SKM-1 treated with dmso at 0.1 percent for 144 hours (cell line): ENCODE results near the gene CAPN9.
A peak's percentile ranks its signal among the peaks of the same experiment; 100 is the strongest.

Experiments
- DNase-seq: peaks from one replicate; lab custom pipeline; 2025; ENCODE audit not compliant: unreplicated experiment; lab: John Stamatoyannopoulos, UW

The CAPN9 gene

GRCh38 chr1:230794871-230795605, 47.9 kb downstream of the CAPN9 start:
- no peak for DNase-seq

DNA sequence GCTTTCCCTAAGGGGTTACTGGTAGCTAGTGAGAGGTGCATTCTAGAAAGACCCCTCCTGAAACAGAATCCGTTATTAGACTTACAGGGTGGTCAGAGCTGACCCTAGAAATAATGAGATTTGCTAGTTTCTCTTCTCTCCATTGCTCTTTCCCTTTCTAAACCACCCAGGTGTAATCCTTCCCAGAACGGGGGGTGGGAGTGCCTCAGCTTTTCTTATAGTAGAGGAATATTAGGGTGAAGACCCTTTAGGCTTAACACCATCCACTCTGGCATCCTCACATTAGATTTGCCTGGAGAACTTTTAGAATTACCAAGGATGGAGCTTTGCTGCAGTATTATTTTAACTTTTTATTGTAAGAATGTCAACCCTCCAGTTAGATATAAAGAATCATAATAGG, 49.4 kb downstream of the CAPN9 start:
- no peak for DNase-seq

DNA sequence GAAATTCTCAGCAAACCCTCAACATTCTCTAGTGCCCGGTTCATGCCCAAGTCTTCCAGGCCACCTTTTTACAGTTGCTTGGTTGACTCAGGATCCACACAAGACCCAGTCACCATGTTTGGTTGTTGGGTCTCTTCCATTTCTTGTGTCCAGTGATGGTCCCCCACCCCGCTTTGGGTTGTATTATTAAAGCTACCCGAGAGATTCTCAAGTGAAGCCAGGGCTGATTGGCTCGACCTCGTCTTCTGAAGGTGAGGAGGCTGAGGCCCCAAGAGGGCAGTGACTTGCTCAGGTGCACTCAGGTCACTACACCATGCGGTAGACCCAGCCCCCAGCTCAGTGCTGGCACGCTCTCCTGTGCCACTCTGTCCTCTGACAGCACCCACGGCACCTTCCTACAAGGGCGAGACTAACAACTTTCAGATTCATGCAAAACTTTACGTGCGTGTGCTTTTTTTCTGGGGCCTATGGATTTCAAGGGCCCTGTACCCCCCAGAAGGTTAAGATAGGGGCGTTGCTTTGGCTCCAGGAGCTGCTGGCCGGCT, 50.3 kb downstream of the CAPN9 start:
- no peak for DNase-seq

- DNase-seq: peak; percentile 36
These were observed 50.8 kb downstream of the CAPN9 start for GRCh38 chr1:230797942-230798365.

GRCh38 chr1:230798491-230798890, 51.3 kb downstream of the CAPN9 start:
- no peak for DNase-seq

DNA sequence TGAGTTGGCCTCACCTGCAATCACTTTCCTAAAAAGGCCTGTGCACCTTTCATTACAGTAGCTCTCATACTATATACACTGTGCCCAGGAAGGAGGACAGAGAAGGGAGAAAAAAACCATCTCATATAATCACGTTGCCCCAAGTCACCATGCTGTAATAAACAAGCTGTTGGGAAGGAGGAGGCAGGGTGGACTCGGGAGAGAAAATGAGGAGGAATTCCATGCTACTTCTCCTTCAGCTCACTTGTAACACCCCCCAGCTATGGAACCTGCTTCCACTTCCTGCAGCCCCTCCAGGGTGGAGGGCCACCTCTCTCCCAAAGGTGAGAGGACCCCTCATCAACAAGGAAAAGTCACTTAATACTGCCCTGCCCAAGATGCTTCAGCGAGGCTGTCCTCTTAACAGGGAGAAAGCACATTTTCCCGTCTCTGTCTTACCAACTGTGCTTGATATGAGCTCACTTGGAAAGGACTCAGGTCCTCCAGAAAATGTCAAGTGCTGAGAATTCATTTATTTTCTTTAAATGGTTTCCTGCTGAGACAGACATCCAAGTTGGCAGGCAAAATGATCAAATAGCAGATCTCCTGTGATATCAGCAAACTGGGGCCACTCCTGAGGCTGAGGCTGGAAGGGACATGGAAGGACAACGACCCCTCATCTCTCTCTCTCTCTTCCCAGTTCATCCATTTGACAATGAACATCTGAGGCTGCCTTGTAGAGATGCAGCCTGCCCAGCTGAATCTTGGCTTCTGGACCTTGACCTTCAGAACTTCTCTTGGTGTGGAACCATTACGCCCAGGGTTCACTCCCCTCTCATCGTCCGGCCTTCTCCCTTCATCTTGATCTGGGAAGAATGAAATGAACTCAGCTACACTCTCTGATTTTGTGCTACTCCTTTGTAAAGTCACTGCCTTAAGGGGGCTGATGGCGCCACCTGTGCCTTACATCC, 54.0 kb downstream of the CAPN9 start:
- no peak for DNase-seq

GRCh38 chr1:230804396-230804795, 57.2 kb downstream of the CAPN9 start:
- no peak for DNase-seq

DNA sequence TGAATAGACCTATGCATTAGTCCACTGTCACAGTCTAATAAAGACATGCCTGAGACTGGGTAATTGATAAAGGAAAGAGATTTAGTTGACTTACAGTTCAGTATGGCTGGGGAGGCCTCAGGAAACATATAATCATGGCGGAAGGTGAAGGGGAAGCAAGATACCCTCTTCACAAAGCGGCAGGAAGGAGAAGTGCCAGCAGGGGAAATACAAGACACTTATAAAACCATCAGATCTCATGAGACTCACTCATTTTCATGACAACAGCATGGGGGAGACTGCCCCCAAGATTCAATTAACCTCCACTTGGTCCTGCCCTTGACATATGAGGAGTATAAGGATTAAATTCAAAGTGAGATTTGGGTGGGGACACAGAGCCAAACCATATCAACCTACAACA, 59.4 kb downstream of the CAPN9 start:
- DNase-seq: no peak

DNA sequence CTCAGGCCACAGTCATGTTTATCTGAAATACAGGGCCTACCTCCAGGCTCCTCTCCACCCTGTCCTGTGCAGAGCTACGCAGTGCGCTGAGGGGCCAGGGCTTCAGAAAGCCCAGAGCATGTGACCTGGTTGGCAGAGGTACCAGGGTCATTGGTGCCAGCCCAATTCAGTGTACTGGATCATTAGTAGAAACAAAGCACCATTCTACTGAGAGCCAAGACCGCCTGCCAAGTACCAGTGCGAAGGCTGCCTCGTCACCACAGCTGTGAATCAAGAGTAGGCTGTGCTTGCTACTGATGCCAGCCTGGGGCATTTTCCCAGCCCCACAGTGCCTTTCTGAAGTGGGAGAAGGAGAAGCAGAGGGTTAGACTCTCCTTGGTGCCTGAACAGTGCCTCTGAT, 59.8 kb downstream of the CAPN9 start:
- no peak for DNase-seq

GRCh38 chr1:230807561-230808280, 60.5 kb downstream of the CAPN9 start:
- DNase-seq: no peak

DNA sequence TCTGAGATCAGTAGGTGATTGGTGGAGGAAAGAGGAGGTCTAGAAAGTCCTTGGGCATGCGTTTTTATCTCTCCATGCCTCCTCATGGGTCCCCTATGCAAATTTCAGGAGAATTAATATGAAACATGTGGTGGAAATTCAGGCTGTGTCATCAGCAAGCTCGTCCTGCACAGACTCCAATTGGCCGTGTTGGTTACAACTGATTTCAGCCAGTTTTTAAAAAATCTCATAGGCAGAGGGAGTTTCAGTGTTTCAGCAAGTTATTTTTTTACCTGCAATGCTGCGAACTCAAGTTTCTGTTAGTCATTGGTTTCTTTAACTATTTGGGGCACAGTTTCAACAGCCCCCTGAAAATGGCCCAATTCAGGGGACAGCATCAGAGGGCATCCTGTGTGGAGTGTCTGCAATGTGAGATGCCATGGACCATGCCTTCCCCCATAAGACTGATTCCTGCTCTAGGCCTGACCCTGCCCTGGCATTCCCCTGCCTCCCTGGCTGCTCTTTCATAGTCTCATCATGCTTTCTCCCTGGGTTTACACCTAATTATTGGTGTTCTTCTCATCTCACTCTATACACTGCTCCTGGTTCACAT, 61.2 kb downstream of the CAPN9 start:
- no peak for DNase-seq

DNA sequence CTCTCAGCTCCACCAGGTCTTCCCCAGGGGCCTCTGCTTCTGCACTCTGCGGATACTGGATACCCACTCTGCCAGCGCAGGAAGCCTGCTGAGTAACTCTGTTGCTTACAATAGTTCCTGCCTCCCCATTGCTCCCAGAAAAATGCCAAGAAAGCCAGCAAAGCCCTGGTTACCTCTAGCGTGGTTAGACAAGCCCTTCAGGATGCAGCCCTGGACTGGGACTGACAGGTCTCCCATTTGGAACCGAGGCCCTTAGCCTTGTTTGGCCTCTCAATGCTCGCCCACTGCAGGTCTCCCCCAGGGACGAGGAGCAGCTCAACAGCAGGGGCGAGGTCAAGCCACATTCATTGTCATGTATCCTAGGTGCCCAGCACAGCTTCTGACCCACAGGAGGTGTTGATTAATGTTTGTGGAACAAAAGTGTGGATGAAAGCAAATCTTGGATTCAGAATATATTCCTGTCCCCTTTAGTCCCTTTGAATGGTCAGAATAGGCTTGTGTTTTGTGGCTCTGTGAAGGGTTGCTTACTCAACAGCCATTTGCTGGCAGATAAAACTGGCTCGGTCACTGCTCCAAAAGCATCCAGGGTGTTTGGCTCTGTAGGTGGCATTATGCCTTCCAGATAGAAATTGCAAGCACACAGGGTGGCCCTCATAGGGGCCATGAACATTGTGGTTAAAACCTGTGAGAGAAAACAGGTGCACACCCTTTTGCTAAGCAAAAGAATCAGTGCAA, 62.2 kb downstream of the CAPN9 start:
- no peak for DNase-seq

GRCh38 chr1:230812568-230812967, 65.4 kb downstream of the CAPN9 start:
- no peak for DNase-seq

DNA sequence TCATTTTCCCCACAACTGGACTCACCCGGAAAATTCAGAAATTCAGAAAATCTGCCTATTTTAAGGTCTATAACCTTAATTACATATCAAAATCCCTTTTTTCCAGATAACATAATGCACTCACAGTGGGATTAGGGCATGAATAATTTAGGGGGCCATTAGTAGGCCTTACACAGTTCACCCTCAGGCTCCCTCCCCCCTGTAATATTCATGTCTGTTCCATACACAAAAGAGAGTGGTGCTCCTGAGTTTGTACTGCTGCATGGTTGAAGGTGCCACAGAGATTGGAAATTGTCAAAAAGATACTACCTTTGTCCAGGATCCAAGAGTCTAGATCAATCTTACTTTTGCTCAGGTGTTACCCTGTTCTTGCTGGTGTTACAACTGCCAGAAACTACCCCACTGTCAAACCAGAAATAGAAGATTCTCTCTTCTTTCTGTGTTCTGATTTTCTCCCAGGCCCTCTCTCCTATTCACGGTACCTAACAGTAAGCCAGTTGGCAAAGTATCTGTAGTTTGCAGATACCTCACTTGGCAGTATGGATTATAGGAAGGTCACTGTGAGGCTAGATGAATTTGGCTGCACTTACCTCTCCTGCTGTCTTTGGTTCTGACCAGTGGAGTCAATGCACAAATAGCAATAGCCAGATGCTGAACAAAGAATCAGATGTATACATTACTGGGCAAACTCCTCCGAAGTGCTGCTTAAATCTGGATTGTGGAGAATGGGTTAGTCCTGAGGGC, 67.9 kb downstream of the CAPN9 start:
- no peak for DNase-seq

DNA sequence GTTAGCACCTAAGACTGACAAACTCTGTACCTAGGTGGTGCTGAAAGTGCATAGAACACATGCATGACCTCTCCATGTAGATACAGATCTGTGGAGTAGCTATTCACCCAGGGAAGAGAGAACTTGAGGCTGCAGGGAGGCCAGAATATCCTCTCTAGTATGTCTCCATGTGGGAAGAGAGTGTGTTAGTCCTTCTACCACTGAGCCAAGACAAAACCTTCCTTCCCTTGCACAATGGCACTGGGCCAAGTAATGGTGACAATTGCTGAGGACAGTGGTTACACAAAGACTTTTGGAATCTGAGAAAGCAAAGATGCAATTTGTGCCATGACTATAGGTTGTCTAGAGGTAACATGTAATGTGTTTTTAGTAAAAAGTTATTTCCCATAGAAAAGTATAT, 68.8 kb downstream of the CAPN9 start:
- no peak for DNase-seq

DNA sequence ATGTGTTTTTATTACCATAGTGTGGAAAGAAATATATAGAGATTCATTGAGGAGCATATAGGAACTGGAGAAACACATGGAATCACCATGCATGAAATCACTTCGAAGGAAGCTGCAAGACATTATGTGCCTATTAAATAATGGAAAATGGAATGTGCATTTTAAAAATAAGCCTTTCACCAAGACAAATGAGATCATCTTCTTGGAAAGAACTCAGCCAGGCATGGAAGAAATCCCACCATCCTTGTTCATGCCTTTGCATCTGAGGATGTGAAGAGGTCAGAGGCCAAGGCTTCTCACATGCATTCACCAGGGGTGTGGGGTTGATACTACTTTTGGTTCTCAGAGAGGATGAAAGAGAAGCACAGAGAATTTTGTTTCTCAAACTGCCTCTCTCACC, 71.2 kb downstream of the CAPN9 start:
- no peak for DNase-seq

- DNase-seq: no peak
These were observed 71.7 kb downstream of the CAPN9 start for GRCh38 chr1:230818901-230819300.

- no peak for DNase-seq
These were observed 72.8 kb downstream of the CAPN9 start for GRCh38 chr1:230819976-230820375.

DNA sequence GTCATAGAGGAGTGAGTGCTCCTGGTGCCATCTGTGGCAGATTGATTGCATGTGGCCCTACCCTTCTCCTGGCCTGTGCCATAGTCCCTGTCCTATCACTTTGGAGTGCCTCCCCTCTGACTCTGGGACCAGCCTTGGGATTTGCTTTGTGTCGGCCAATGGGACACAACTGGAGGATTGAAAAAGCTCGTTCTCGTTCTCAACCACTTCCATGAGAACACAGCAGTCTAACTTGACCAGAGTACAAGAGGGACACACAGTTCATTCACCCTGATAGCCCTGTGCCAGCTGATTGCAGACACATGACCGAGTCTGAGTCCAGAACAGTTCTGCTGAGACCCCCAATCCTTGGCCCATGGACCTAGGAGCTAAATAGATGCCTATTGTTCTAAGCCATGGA, 73.4 kb downstream of the CAPN9 start:
- DNase-seq: no peak

DNA sequence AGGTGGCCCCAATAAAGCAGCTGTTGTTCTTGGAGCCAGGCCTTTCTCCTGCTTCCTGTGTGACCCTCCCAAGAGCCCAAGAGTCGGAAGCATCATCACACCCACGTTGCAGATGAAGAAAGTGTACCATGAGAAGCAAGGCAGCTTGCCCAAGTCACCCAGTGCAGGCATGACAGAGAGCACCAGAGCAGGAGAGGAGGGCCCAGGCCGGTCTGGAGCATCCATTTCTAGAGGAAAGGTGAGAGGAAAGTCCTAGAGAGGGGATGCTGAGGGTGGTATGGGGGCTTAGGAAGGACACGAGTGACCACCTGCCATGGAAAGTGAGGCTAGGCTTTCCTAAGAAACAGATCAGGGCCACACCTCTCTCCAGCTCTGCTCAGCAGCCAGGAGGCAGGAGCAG, 74.2 kb downstream of the CAPN9 start:
- no peak for DNase-seq
